Hematopoietic multipotent progenitor cell treated with erythropoietin and hydrocortisone succinate and interleukin-3 and kit ligand, for 4 days (in vitro differentiated cells): ENCODE measurements around the gene PREX1.

Experiments
- DNase-seq: peaks from one replicate; pipeline ENCODE4 v3.0.0-alpha.2; 2015

Gene PREX1

GRCh38 chr20:48711696-48712464, 115.9 kb downstream of the PREX1 start:
- no peak for DNase-seq

- DNase-seq: no peak
Measured at GRCh38 chr20:48711044-48711428, 116.8 kb downstream of the PREX1 start.

GRCh38 chr20:48710341-48711043, 117.3 kb downstream of the PREX1 start:
- DNase-seq: no peak

- no peak for DNase-seq
Measured at GRCh38 chr20:48709744-48710143, 118.1 kb downstream of the PREX1 start.

GRCh38 chr20:48709058-48709691, 118.6 kb downstream of the PREX1 start:
- peak; percentile 74 for DNase-seq

GRCh38 chr20:48708630-48709029, 119.2 kb downstream of the PREX1 start:
- DNase-seq: no peak

- no peak for DNase-seq
Measured at GRCh38 chr20:48708116-48708515, 119.7 kb downstream of the PREX1 start.

- DNase-seq: no peak
Measured at GRCh38 chr20:48706710-48707365, 121.0 kb downstream of the PREX1 start.

GRCh38 chr20:48706116-48706656, 121.6 kb downstream of the PREX1 start:
- DNase-seq: no peak

- DNase-seq: no peak
Measured at GRCh38 chr20:48705240-48706115, 122.3 kb downstream of the PREX1 start.

GRCh38 chr20:48704761-48705160, 123.0 kb downstream of the PREX1 start:
- DNase-seq: no peak

- no peak for DNase-seq
Measured at GRCh38 chr20:48703511-48704219, 124.1 kb downstream of the PREX1 start.

- DNase-seq: peak; percentile 68
Measured at GRCh38 chr20:48703107-48703506, 124.7 kb downstream of the PREX1 start.

GRCh38 chr20:48702455-48702913, 125.3 kb downstream of the PREX1 start:
- DNase-seq: no peak

GRCh38 chr20:48701702-48702101, 126.1 kb downstream of the PREX1 start:
- no peak for DNase-seq

GRCh38 chr20:48698507-48699267, 129.1 kb downstream of the PREX1 start:
- DNase-seq: no peak

GRCh38 chr20:48697845-48698491, 129.8 kb downstream of the PREX1 start:
- no peak for DNase-seq

GRCh38 chr20:48696671-48697070, 131.1 kb downstream of the PREX1 start:
- DNase-seq: no peak

GRCh38 chr20:48695738-48696137, 132.1 kb downstream of the PREX1 start:
- no peak for DNase-seq

- DNase-seq: no peak
Measured at GRCh38 chr20:48695255-48695654, 132.5 kb downstream of the PREX1 start.
